Uterus (tissue), 4 donors: ENCODE data around the gene DNAH17. TPM values are rescaled to one million over a fixed set of nuclear protein-coding genes. Genes with fewer than 3 reads are reported as not detected.

Experiments used
- DNase-seq, 2 donors: peaks; one replicate each; pipeline ENCODE4 v3.0.0-alpha.2; 2019 to 2020
- H3K27ac ChIP-seq, 2 donors: fragments of 200-600 bp; sonication (generic); 1 replicate in 1 of 2; 2 replicates in 1 of 2; pipeline ENCODE4 v1.5.1; 2016 to 2018
- H3K27me3 ChIP-seq, 2 donors: fragments of 200-600 bp; sonication (generic); one replicate each; pipeline ENCODE4 v1.5.1; 2018 to 2019; ENCODE audit warnings: control low read depth in 1 of 2
- H3K36me3 ChIP-seq, 2 donors: fragments of 200-600 bp; sonication (generic); one replicate each; pipeline ENCODE4 v1.5.1; 2019; ENCODE audit warnings: control low read depth in 1 of 2
- H3K4me1 ChIP-seq, 2 donors: fragments of 200-600 bp; sonication (generic); one replicate each; pipeline ENCODE4 v1.5.1; 2018 to 2019; ENCODE audit warnings: control low read depth in 1 of 2
- H3K4me3 ChIP-seq, 2 donors: fragments of 200-600 bp; sonication (generic); 1 replicate in 1 of 2; 2 replicates in 1 of 2; pipeline ENCODE4 v1.5.1; 2018 to 2019; ENCODE audit warnings: mild to moderate bottlenecking in 1 of 2
- H3K9me3 ChIP-seq, 2 donors: fragments of 200-600 bp; sonication (generic); one replicate each; pipeline ENCODE4 v1.5.1; 2019; ENCODE audit warnings: control low read depth in 1 of 2
- POLR2A ChIP-seq, 2 donors: fragments of 450-650 bp; IDR thresholded peaks; one replicate each; pipeline ENCODE4 v1.6.1; 2016; ENCODE audit warnings: antibody characterized with exemption in 2 of 2, mild to moderate bottlenecking in 1 of 2, moderate library complexity in 1 of 2
- intact Hi-C: fragments of 100-400 bp; cut with DNase I; formaldehyde crosslinking; loops from one replicate; pipeline ENCODE4 v1.15.1; 2023; ENCODE audit warnings: low total_unique reads
- small RNA-seq: library from RNA; depleted of rRNA; stranded (forward); fragments of <200 nt; gene quantifications from one replicate; pipeline ENCODE3, GENCODE V24; 2016
- total RNA-seq, 4 donors: library from RNA; depleted of rRNA in 3 of 4; stranded (reverse); fragments of >200 nt in 3 of 4; gene quantifications; one replicate each; pipeline versions ENCODE4 v1.1.0 to v1.2.4, GENCODE V29; 2014 to 2023
- TF ChIP-seq, protein P1 (sequence below), 4 experiments: fragments of 200-600 bp in 2 of 4; fragments of 450-650 bp in 2 of 4; sonication (generic) in 2 of 4; IDR thresholded peaks; one replicate each; pipeline ENCODE4 v1.5.1; 2016 to 2019; ENCODE audit warnings: antibody characterized with exemption in 4 of 4, mild to moderate bottlenecking in 2 of 4, moderate library complexity in 1 of 4
- donor health status: DM: yes; HTN: yes; CAD: no.

DNAH17 gene
- total RNA-seq, 4 donors from 2014 or later, result 0.03 to 1.1 TPM; not detected in 2

DNA sequence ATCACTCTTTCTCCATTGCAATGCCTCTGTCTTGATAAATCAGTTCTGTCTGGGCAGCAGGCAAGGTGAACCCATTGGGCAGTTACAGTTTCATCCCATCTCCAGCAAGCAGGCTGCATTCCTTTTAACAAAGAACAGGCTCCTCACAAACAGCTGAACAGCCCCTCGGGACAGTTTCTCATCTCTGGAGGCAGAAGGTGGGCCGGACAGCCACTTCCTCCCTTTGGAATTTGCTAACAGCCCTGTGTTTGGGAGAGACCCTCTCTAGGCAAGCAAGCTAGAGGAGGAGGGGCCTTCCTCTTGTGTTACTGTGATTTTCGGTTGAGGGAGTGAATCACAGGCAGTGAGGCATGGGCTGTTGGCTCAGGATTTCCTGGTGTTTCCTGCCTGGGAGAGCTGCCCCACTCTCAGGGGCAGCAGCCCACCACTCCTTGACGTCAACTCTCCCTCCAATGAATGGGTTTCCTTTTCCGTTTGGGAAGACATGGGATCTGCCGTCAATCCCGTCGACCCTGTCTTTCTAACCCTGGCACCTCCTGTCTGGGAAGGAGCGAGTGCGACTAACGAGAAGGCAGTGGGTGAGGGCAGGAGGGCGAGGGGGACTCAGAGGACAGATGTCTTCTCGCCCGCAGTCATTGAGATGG, 202.4 kb downstream of the DNAH17 start:
- no peaks in the 10 kb centered on the region for H3K9me3 ChIP-seq
- no peaks in the 10 kb centered on the region for H3K27me3 ChIP-seq
- H3K27ac ChIP-seq, result peak overlapping the region in 1 of 2 donors; percentile 35
- H3K4me3 ChIP-seq, result no peak overlapping the region
- intact Hi-C loops, result no loop called here
- peaks cover 5 to 11% of the 10 kb centered on the region in 2 donors for H3K4me1 ChIP-seq
- no peak for DNase-seq
- TF ChIP-seq POLR2A (IDR thresholded peaks at IDR 0.05), result no peak
- TF ChIP-seq, protein P1, sequence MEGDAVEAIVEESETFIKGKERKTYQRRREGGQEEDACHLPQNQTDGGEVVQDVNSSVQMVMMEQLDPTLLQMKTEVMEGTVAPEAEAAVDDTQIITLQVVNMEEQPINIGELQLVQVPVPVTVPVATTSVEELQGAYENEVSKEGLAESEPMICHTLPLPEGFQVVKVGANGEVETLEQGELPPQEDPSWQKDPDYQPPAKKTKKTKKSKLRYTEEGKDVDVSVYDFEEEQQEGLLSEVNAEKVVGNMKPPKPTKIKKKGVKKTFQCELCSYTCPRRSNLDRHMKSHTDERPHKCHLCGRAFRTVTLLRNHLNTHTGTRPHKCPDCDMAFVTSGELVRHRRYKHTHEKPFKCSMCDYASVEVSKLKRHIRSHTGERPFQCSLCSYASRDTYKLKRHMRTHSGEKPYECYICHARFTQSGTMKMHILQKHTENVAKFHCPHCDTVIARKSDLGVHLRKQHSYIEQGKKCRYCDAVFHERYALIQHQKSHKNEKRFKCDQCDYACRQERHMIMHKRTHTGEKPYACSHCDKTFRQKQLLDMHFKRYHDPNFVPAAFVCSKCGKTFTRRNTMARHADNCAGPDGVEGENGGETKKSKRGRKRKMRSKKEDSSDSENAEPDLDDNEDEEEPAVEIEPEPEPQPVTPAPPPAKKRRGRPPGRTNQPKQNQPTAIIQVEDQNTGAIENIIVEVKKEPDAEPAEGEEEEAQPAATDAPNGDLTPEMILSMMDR (IDR thresholded peaks at IDR 0.05), result no peak
- H3K36me3 ChIP-seq, result no peaks in the 10 kb centered on the region

DNA sequence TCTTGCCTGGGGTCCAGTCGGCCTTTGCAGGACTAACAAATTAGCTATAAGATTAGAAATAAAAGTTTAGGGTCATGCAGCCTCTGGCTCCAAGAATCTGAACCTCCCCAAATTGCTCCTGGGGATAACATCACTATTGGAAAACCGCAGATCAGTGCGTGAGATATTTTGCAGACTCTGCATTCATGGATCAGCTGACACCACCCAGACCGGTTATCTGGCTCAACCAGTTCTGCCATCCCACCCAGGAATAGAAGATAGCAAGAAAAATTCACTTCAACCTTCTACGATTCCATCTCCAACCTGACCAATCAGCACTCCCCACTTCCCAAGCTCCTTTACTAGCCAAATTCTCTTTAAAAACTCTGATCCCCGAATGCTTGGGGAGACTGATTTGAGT, 203.0 kb downstream of the DNAH17 start:
- no peaks in the 10 kb centered on the region for H3K36me3 ChIP-seq
- no peak overlapping the region for H3K27ac ChIP-seq
- H3K9me3 ChIP-seq, result no peaks in the 10 kb centered on the region
- H3K4me3 ChIP-seq, result no peak overlapping the region
- intact Hi-C loops, result no loop called here
- H3K4me1 ChIP-seq, result peaks cover 0 to 5% of the 10 kb centered on the region in 2 donors
- no peaks in the 10 kb centered on the region for H3K27me3 ChIP-seq
- no peak for TF ChIP-seq POLR2A (IDR thresholded peaks at IDR 0.05)
- TF ChIP-seq, protein P1 (IDR thresholded peaks at IDR 0.05), result no peak
- no peak for DNase-seq

Small RNA genes lying within 50 kb of the gene (small RNA-seq; reads per million reads assigned to genes)
- gene RF00415, result not detected
- gene RN7SL454P, result not detected

Other genes with a start within 250 kb of the DNAH17 start
- gene SOCS3, start 217.3 kb downstream of the DNAH17 start, total RNA-seq, result 100 to 1,000 TPM in 1 of 4 donors, 10 to 100 TPM in 3; 20.9 to 101 (median 39.5) TPM
- gene PGS1, start 198.7 kb downstream of the DNAH17 start, total RNA-seq, result 10 to 100 TPM; 12.9 to 75.4 (median 63.1) TPM
- 10 to 100 TPM in 3 of 4 donors, 1 to 10 TPM in 1; 6.2 to 56.1 (median 44.3) TPM for gene CYTH1, start 204.9 kb upstream of the DNAH17 start, total RNA-seq